GM18502 (cell line): ENCODE measurements around the gene CTBP2.

Experiments used
- ATAC-seq: cut with Tn5 transposase; IDR thresholded peaks from one replicate; pipeline ENCODE4 v1.9.1; 2021; ENCODE audit warnings: mild to moderate bottlenecking; ENCODE audit not compliant: unreplicated experiment, poor library complexity

The CTBP2 gene

DNA sequence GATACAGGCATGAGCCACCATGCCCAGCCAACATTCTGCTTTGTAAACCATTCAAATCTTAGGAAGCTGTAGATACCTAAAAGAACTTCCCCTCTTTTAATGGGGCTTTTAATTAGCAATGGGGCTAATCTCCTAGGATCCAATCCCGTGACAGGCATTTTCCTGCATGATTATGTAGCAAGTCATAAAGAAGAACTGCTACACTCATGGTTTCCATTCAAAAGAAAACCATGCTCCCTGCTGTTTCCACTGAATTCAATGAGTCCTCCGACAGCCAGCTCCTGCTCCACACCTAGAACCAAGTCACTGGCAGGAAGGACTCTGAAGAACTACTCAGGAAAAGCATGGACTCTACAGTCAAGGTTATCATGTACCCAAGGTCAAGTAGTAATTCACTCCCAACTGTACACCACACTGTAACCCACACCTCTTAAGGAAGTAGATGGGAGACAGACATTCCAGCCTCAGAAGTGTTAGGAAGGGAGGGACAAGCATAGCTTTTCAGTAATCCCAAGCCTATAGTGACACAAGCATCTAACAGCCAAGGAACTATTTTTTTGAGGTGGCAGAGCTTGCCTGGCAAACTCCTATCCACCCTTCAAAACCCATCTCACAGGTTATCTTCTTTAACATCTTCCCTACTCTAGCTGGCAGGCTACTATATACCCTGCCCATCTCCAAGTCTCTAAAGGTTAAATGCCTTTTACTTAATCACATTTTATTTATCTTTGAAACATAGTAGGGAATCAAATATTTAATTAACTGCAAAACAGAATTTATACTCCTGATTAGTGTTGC lies 47.5 kb downstream of the CTBP2 start:
- ATAC-seq, result no peak

DNA sequence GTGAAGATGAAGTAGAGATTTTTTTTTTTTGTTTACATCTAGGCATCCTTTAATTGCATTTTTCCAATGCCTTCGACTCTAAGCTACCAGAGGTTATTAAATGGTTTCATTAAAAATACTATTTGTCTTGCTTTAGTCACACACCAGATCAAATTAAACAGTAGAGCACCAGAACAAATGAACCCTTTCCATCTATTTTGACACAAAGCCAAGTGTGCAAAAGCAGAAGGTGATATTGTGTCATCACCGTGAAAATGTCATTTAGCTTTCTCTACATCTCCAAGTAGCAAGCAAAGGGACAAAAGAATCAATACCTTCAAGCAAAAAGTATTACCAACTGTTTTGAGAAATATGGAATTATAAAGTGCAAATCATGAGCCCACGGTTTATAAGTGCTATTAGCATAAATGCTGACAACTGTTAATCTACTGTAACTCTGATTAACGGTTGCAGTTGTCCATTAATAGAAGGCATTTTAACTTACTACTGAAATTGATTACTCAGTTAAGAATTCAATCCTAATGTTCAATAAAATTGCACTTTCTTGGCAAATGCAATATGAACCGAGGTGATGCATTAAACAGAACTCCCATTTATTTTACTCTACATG lies 49.1 kb downstream of the CTBP2 start:
- ATAC-seq, result no peak

DNA sequence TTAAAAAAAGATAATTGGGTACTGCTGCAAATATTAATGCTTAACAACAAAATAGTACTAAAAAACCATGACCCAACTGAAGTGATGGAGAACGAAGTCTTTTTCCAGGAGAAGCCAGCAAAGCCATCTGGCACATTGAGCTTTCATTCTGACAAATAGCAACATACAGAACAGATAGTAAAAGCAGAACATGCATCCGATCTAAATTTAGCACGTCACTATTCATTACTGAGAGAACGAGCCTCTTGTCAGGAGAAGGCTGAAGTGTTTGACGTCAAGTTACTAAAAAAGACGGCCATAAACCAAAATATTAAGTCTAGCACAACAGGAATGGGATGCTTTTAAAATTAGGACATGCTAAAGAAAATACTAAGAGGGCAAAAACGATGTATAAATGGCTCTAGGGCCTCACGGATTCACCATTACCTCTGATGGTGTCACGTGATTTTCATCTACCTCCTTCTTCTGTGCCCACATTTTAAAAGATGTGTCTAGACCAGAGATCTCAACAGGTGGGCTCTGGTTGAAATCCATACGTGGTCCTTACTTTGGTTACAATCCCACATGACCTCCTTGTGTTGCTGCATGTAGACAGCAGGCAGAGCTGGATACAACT lies 52.3 kb downstream of the CTBP2 start:
- no peak for ATAC-seq

DNA sequence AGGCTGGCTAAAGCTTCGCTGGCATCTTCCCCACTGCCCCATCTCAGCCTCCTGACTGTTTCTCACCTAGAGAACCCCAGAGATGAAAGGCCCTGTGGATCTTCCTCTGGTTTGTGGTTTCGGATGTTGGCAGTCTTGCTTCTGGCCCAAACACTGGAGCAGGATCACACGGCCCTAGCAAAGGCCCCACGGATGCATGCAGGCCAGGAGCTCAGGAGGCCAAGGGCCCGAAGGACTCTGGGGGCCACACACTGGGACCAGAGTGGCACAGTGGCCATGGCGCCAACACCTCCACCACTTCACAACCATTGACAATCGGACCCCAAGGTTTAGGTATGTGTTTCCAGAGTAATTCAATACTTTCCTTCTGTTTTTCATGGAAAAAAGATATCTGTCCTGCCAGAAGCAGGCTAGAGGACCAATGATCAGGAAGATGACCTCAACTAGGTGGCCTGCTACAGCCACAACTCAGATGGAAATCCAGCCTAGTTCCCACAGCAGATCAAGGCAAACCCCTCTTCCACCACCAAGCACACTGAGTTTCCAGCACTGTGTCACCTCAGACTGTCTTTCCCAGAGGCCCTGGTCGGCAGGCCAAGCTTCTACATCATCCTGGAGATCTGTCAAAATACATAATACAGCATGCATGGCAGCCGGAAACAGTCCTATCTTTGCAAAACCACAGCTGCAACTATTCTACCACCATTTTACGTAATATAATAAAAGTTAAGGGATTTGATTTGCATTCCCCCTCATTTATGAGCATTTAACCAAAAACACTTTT lies 53.0 kb downstream of the CTBP2 start:
- no peak for ATAC-seq

DNA sequence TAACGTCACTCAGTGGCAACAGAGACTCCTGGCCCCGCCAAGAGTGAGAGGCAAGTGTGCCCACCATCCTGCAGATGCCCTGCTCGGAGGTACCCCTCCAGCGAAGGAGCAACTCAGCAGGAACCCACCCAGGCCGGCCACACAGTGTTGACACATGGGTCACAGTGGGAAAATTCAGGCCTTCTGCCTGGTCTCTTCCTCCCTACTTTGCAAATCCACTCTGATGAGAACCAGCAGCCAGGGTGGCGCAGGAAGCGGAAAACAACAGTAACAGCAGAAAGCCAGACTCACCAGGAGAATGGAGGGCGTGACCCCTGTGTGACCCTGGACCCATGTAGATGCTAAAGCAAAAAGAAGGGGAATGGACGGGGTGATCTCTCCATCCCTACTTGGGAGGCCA lies 53.8 kb downstream of the CTBP2 start:
- ATAC-seq, result no peak

DNA sequence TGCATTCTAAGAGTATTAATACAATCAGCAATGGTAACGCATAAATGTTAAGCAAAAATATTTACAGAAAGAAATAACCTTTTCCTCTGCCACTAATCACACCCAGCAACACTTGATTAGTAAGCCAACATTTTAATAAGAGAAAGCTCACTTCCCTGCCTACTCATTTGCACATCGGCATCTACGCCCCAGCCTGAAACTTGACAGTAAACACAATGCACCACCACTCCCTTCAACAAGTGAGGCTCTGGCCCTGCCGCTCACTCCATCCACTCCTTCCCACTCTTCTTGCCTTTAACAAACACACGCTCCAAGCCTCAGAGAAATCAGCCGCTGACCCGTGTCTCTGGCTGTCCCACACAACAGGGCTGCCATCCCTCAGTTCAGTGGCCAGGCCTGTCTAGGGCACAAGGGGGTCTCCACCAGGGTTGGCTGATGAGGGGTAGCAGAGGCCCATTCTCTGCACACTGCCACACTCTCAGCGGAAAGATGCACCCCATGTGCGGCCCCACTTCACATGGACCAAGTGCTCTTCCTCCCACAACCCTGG lies 54.6 kb downstream of the CTBP2 start:
- ATAC-seq, result no peak

DNA sequence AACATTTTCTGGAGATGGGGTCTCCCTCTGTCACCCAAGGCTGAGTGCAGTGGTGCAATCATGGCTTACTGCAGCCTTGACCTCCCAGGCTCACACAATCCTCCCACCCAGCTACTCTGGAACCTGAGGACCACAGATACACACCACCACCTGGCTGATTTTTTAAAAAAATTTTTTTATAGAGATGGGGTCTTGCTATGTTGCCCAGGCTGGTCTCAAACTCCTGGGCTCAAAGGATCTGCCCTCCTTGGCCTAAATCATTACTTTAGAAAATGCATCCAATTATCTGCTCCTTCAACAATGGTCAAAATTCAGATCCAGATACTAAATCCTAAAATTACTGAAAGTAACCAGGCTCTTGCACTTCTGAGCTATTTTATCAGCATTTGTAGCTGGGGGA lies 55.2 kb downstream of the CTBP2 start:
- no peak for ATAC-seq

DNA sequence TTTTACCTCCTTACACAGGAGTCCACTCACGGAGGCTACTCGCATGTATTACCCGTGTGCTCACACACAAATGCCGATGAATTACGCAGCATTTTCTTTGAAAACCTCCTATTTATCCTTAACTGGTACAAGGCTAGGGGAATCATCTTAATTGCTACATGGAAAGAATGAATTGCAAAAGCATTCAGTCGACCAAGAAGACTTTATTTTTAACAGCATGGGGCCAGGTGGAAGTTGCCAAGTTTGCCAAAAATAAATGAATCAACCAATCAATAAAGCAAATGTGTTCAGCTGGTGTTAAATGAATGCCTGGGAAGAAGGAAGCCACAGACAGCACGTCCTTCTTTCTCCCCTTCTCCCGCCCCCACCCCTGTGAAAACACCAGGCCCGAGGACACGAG lies 55.8 kb downstream of the CTBP2 start:
- no peak for ATAC-seq

DNA sequence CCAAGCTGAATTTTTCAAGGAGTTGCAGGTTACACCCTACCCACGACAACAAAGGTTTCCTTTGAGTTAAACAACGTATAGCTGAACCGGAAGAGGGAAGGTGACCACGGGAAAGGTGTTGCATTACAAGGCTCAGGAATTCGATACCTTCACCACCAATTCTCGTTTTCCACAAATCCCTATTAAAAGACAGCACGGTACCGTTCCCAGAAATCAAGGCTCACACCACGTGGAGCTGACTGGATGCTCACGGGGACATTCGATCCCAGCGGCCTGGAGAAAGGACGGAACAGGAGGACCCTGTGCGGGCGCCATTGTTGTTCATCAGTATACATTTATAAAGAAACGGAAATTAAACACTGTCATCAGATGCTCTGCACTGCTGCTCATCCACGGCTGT lies 56.4 kb downstream of the CTBP2 start:
- no peak for ATAC-seq

DNA sequence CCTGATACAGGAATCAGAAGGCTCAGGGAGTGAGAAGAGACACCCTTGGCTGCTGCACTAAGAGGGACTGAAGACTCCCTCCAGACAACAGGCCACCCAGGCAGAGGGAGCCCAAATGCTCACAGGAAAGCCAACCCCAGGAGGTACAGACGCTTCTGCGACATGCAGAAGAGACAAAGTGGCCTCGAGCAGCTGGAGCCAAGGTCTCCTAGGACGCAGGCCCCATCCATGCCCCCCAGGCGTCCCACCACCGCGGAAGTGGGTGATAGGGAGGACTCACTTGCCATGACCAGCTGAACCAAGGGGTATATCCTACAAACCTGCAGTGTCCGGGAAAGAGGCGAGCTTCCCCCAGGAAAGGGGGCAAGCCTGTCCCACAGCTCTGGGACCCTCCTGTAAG lies 56.9 kb downstream of the CTBP2 start:
- no peak for ATAC-seq

DNA sequence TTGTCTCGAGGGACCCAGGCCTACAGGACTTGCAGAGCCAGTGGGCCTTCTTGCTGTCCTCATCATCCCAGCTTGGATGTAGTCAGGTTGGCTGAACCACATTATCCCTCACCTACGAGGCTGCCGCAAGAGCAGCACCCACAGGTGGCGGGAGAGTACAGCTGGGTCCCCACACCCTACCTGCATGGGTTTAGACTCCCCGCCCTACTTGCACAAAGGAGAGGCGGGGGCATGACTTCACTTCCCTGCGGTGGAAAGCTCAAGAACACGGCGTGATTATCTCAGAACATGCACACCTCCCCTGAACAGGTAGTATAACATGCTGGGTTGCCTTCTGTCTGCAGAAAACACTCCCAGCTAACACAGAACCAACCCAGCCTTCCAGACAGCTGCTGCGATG lies 57.5 kb downstream of the CTBP2 start:
- ATAC-seq, result no peak

DNA sequence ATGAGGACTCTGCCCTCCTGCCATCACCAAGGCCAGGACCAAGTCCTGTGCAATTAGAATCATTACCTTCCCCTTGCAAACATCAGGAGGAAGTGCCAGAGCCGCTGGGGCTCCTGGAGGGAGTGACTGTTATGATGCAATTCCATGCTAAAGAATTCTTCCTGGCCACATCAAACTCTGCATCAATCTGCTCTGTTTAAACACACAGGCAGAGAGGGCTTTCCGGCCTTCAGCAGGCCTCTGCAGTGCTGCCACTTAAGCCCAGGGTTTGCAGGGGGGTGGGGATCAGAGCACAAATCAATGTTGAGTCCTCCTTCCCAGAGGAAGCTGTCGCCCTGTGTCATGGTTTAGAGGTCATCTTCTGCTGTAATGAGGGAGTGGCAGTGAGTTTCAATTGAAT lies 58.1 kb downstream of the CTBP2 start:
- no peak for ATAC-seq

DNA sequence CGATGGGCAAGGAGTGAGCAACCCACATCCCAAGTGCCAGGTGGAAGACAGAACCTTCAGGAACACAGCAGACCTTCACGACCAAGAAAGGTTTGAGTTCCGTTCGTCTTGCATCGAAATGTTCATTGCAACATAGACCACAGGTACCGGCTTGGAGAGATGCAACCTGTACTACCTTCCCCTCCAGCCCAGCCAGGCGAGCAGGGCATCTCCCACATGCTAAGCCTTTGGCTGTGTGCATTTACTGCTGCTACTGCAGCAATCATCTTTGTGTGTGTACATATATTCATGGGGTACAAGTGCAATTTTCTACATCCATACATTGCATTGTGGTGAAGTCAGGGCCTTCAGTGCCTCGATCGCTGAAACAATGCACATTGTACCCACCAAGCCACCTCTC lies 58.8 kb downstream of the CTBP2 start:
- ATAC-seq, result no peak

DNA sequence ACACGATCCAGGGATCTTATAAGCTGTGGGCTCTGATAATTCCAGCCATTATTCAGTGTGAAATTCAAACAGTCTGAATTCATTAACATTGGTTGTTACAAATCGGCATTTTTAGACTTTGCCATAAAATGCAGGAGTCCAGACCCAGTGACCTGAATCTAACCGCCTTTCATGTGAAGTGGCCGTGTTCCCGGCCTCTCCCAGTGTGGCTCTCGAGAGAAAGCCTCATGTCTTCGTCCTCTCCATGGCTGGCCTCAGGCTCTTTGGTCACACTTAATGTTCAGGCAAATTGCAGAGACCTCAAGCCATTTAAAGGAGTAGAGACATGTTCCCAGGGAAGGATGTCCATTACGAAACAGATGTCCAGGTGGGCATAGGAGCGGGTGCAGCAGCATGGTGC lies 59.3 kb downstream of the CTBP2 start:
- ATAC-seq, result no peak

DNA sequence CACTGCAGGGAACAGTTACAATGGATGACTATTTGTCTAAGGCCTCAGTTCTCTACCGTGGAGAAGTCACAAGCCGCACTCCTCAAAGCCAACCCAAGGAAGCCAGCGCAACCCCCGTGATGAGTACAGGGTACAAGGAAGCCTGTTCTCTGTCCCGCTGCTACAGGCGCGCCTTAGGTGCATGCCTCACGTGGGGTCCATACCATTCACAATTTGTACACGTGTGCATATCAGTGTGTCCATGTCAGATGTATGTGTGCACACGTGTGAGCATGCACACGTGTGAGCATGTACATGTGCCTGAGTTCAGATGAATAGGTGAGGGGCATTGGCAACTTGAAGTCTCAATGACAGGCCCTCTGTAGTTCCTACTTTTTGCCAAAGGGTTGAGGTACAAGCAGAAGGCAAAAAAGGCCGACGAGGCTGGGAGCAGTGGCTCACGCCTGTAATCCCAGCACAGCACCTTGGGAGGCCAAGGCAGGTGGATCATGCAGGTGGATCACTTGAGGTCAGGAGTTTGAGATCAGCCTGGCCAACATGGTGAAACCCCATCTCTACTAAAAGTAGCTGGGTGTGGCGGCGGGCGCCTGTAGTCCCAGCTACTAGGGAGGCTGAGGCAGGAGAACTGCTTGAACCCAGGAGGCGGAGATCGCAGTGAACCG lies 62.8 kb downstream of the CTBP2 start:
- ATAC-seq, result no peak

DNA sequence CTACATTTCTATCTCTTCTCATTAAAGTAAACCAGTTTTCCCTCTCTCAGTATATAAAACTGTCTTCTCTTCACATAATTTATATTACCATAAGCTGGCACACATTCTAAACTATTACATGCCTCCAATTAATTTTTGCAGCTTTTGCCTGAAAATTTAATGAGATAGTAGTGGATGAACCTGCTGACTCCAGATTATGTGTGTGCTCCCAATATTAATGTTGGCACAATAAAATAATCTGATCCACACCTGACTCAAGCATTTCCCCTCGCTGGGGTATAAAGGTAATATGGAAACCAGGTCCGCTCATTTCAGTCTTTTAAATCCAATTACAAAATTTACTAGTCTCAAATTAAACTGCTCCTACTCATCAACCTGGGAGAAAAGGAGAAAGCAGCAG lies 63.4 kb downstream of the CTBP2 start:
- no peak for ATAC-seq

DNA sequence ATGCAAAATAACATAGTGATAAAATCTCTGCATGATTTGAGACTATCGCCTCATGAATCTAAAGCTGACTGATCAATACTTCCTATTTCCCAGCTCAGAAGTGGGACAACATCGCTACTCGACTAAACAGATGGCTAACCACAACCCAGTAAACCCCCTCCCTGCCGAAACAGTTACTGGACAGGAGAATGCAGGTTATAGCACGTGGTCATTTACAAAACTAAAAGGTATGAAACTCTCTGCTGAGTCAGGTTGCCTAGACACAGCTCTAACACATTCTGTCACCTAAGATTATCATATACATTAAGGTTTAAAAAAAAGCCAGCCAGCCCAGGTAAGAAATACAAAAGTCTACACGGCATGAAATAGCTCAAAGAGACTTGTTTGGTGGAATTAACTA lies 64.0 kb downstream of the CTBP2 start:
- no peak for ATAC-seq

DNA sequence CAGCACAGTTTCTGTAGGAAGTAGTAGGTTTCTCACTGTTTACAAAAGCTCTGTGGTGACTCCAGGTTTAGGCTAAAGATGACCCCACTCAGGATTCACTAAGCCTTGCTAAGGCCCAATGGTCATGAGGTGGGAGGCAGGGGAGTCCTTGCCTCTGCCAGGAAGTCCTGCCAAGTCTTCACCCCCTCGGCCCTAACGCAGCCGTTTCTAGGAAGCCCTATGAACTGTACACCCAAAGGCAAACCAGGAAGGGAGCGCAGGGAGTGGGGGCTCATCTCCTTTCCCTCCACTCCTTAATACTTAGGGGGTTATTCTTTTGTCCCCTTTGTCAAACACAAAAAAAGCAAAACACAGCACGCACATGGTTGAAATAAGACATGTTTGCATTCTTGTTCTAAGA lies 64.6 kb downstream of the CTBP2 start:
- no peak for ATAC-seq

DNA sequence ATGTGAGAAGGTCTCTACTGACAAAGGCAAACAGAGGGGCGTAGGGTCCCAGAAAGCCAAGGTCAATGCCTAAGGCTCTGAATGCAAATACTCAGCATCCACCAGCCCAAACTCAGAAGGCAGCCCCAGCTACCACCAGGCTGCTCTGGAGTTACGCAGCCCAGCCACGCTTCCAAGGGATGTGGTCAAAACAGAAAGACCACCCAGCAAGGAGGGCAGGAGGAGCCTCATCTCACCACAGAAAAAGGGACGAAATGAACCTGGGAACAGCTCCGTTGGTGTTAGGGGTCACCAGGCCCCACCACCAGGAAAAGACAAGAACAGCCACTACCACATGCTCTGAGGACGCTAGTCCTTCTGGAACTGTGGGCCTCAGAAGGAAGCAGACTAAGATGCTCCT lies 65.1 kb downstream of the CTBP2 start:
- ATAC-seq, result no peak

DNA sequence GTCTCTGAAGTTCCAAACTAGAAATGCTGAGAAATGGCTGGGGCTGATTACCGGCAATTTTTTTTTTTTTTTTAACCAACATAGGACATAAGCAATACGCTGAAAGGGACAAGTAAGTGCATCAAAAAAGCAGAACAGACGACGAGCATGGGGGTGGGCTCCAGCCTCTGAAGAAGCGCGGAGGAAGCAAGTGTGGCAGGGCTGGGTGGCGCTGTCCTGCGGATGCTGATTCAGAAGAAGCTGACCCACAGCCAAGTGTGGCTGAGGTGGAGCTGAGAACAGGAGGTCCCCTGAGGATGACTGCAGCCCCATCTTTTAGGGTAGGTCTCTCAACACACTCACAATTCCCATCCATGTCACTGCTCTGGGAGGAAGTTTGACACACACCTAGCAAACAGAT lies 65.6 kb downstream of the CTBP2 start:
- ATAC-seq, result no peak
